KBM-7 (cell line): Measurements from ENCODE around the gene RIMS3.

ENCODE experiments used
- DNase-seq: peaks from one replicate; pipeline ENCODE4 v3.0.0-alpha.2; 2015
- in situ Hi-C: fragments of 300-500 bp; cut with MboI; formaldehyde crosslinking; loops from 2 replicates; pipeline ENCODE4 v1.14.3; 2020; ENCODE audit warnings: low sequenced_read_pairs, low pct_unique_long_range_greater_than_20kb, mixed read lengths

RIMS3 gene

DNA sequence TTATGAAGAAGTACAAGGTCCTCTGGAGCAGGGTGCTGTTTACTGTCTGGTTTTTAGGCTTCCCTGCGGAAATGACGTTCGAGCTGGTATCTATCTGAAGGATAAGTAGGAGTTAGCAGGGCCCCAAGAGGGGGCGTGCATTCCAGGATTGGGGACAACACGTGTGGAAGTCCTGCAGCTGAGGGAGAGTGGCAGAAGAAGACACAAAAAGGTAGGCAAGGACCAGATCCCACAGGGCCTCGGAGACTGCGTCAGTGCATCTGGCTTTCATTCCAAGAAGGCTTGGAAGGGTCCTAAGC, 5.9 kb downstream of the RIMS3 start:
- DNase-seq = no peak
- in situ Hi-C loops = no loop called here

DNA sequence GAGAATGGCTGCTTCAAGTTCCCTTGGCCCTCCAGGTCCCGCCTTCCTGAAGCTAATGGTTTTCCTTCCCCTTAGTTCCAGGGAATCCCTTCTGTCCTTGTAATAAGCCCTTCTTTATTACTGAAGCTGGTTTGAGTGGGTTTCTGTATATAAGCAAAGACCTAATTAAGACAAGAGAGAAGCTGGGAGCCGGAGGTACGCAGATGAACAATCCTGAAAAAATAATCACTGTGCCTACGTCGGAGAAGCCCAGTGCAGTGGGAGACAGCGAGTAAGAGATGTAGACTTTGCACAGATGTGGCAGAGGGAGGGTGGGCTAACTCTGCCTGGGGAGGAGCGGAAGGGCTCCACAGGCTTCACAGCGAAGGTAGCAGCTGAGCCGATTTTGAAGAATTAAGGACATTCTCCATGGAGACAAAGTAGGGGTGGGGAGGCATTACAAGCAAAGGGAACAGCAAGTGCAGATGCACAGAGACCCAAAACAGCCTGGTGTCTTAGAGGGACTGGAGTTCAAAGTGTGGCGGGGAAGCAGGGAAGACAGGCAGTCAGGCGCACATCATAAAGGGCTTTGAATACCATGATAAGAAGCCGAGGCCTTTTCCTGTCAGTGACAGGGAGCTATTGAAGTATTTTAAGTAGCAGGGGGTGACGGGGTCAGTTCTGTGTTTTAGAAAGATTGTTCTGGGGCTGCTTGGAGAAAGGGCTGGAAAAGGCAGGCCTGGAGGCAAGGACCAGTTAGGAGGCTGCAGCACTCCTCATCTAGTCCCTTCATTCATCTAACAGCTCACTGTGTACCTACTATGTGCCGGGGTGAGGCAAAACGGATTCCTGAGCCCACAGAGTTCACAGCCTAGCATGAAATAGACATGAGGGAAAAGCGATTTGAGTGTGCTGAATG, 6.5 kb downstream of the RIMS3 start:
- in situ Hi-C loops = no loop called here
- DNase-seq = no peak

DNA sequence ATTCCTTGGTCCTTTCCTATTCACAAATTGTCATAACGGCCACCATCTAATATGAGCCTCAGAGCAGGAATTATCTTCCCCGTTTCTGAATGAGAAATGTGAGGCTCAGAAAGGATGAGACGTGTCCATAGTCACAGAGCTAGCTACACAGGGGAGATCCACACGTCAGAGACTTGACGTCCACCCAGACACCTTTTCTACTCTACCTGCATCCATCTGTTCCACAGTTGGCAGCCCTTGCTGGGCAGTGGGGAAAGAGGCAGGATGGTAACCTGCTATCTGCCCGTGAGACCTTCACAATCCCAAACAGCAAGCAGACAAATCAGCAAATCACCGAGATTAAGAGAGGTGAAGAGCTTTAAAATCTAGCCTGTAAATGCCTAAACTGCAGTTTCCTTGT, 8.4 kb downstream of the RIMS3 start:
- no peak for DNase-seq
- in situ Hi-C loops = no loop called here

DNA sequence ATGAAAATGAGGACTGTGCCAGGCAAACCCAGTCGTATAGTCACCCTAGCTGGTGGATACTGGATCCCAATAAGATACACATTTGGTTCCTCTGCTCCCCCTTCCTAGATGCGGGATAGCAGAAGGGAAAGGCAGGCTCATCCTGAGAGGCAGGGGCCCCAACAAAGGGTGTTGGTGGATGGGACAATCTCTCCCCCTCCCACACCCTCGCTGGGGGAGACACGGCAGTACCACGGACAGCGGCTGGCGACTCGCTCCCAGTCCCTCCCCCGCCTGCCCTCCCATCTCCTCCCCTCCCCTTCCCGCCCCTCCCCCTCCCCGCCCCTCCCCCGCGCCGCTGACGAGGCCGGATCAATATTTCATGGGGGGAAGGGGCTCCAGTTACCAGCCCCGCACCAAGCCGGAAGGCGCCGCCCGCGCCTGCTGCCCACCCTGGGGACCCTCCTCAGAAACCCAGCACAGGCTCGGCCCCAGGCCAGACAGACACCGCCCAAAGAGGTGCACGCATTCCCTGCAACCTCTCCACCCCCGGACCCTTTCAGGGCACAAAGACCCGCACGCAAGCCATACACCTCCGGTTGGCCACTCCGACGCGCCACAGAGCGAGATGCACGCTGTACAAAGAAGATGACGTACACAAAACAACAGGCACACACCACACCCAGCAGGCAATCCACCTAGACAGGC, 11.5 kb downstream of the RIMS3 start:
- in situ Hi-C loops = no loop called here
- DNase-seq = no peak

DNA sequence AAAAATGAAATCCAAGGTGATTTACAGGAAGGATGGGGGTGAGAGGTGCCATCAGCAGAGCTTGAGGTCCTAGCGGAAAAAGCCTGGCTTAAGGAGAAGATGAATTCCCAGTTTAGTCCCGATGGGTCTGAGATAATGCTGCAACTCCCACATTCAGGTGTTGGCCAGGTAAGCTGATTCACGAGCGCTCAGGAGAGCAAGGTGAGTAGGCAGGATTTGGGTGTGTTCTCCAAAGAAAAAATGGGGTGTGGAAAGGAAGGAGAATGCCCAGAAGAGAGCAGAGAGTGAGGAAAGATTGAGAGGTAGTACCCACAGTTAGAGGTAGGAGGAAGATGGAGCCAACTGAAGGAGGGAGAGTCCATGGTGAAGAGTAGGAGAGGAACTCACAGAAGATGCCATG, 12.5 kb downstream of the RIMS3 start:
- in situ Hi-C loops = no loop called here
- no peak for DNase-seq

DNA sequence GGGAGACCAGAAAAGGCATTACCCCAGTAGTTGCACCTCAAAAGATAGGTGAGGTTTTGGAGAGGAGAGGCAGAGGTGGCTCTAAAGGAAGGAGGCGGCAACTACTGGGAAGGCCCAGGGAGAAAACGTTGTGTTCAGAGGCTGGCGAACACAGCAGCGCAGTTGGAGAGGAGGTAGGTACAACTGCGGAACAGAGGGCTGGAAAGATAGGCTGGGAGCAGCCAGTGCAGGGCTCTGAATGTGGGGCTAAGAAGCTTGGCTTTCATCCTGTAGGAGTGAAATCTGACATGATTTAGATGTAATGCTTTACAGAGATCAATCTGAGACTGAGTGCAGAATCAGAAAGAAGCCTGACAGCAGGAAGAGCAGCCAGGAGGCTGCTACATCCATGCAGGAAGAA, 13.0 kb downstream of the RIMS3 start:
- in situ Hi-C loops = no loop called here
- no peak for DNase-seq

DNA sequence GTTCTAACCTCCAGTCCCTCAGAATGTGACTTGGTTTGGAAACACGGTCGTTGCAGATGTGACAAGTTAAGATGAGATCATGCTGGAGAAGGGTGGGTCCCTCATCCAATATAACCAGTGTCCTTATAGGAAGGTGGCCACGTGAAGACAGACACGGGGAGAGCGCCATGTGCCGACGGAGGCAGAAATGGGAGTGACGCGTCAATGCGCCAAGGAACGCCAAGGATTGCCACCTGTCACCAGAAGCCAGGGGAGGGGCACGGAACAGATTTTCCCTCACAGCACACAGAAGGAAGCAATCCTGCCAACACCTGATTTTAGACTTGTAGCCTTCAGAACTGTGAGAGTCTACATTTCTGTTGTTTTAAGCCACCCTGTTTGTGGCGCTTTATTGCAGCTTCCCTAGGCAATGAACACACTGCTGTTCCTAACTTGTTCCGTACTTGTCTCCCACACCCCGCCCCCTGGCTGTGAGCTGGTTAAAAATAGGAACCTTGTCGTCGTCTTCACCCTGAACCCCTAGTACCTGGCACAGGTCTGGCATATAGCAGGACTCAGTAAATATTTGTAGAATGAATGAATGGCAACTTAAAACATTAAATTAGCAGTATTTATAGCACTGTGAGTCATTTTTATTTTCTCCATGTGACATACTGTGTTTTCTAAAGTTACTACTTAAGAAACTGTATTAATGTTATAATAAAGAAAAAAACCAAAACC, 14.2 kb downstream of the RIMS3 start:
- DNase-seq = peak; percentile 27
- in situ Hi-C loops = no loop called here

DNA sequence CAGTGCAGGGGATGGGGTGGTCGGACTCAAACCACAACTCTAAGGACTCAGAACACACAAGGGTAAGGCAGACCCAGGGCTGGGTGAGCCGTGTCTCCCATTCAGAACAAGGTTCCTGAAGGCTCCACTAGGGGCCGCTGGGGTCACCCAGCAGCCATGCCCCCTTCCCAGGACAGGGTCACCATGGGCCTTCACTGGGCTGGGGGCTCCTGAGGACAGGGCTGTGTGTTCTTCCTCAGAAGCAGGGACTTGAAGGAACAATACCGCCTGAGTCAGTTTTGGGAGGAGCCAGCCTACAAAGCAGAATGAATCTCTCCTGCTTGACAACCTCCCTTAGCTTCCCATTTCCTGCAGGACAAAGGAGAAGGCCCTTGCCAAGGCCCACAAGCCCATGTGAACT, 15.4 kb downstream of the RIMS3 start:
- DNase-seq = peak; percentile 32
- in situ Hi-C loops = no loop called here

DNA sequence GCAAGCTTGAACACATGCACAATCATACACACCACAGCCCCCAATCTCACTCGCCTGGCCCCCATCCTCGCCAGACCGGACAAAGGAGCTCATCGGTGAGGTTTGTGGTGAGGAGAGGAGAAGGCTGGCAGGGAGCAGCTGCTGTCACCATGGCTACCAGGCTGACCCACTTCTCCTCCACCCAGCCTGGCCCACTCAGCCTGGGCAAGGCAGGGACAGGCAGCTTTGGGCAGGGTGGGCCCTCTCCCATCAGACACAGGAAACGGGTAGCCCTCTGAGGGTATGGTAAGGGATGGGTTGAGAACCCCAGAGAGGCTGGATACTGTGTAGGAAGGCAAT, 15.9 kb downstream of the RIMS3 start:
- in situ Hi-C loops = loop anchor here (25.0 kb wide), 1 partner anchor 88 kb away; no protein-coding TSS in a partner anchor
- DNase-seq = no peak

DNA sequence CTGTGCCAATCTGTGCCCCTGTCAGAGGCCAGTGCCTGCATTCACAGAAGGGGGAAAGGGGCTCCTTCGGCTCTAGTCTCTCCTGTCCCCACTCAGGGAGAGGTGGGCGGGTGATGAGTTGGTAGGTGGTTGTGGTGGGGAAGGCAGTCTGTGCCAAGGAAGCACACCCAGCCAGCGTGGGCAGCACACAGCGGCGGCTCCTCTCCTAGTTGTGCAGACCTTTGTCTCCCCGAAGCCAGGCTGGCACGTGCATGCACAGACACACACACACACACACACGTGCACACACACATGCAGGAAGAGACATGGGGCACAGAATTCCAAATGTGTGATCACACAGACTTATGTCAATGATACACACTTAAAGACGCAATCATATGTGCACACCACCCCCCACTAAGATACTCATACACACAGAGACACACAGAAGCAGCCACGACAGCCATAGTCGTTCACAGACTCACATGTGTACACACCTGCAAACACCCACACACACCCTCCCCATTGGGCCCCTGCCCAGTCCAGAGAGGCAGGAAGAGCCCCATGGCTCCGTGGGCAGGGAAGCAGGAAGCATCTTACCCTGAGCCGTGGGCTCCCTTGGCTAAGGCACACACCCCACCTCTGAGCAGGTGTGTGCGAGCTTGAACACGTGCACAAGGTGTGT, 16.4 kb downstream of the RIMS3 start:
- no peak for DNase-seq
- in situ Hi-C loops = loop anchor here (25.0 kb wide), 1 partner anchor 88 kb away; no protein-coding TSS in a partner anchor

DNA sequence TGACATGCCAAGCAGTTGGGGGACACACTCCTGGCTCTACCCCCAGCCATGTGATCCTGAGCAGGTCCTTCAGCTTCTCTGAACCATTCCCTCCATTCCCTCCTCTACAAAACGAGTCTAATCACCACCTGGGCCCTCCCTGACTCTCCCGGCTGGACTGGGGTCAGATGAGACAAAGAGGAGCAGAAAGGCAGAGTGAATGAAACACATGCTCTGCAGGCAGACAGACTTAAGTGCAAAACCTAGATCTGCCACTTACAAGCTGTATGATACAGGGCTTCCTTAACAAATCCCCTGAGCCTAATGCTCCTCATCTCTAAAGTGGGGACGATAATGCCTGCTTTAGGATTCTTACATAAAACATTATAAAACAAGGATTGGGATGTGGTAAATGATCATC, 17.3 kb downstream of the RIMS3 start:
- DNase-seq = no peak
- in situ Hi-C loops = loop anchor here (25.0 kb wide), 1 partner anchor 89 kb away; no protein-coding TSS in a partner anchor

DNA sequence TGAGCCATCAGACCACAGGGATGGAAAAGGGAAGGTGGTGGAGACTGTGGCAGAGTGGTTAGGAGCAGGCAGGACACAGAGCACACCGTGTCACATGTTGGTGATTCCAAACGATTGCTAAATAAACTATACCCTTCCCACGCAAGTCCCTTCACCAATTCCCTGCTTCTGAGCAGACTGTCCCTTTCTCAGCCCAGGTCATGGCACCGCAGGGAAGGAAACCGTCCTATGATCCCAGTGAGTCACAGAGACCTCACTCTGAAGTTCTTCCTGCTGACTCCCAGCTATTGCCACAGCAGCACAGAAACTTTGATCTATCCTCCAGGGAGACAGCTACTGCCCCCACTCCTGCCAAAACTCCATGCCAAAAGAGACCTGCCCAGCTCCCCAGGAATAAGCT, 19.2 kb downstream of the RIMS3 start:
- in situ Hi-C loops = loop anchor here (25.0 kb wide), 1 partner anchor 91 kb away; no protein-coding TSS in a partner anchor
- DNase-seq = no peak

DNA sequence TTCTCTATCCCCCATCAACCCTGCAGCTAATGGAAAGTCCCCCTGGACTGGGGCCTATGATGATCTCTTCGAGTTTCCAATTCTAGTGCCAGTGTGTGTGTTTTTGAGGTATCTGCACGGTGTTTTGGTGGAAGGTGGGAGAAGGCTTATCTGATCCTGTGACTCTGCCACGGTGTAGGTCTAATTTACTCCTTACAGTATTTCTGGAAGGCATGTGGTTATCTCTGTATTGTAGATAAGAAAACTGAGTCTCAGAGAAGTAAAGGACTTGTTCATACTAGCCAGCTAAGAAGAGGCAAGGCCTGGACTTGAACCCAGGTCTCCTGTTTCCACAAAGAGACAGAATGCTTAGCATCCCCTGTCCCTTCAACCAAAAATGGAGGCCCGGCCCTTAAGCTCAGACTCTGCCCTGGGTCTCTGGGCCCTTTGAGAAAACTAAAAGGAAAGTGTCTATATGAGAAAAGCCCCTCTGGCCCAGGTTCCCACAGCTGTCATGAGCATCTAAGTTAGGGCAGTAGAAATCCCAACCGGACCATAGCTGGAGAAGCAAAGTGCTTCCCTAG, 20.3 kb downstream of the RIMS3 start:
- no peak for DNase-seq
- in situ Hi-C loops = loop anchor here (25.0 kb wide), 1 partner anchor 92 kb away; no protein-coding TSS in a partner anchor

DNA sequence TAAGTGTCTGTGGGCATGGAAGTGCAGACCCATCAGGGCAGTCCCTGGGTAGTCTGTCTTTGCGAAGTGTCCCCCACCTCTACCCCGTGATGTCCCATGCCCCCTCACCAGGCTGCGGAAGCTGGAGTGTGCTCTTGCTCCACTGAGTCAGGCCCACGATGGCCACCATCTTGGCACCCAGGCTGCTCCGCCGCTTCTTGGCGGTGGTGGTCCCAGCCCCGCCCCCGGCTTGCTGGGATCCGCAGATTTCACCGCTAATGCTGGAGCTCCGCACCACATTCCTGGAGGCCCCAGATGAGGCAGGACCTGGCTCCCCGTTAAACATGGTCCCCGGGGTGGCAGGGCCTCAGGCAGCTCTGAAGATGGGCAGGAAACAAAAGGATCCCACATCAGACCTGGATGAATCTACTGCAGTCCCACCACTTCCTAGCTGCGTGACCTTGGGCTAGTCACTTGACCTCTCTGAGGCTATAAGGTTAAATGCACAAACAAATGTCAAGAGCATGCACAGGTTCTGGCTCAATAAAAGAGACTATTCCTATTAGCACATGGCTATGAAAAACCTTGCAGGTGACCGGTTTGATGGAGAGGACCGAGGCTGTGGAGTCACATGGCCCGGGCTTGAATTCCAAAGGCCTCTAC, 23.8 kb downstream of the RIMS3 start:
- DNase-seq = no peak
- in situ Hi-C loops = loop anchor here (25.0 kb wide), 1 partner anchor 96 kb away; no protein-coding TSS in a partner anchor

DNA sequence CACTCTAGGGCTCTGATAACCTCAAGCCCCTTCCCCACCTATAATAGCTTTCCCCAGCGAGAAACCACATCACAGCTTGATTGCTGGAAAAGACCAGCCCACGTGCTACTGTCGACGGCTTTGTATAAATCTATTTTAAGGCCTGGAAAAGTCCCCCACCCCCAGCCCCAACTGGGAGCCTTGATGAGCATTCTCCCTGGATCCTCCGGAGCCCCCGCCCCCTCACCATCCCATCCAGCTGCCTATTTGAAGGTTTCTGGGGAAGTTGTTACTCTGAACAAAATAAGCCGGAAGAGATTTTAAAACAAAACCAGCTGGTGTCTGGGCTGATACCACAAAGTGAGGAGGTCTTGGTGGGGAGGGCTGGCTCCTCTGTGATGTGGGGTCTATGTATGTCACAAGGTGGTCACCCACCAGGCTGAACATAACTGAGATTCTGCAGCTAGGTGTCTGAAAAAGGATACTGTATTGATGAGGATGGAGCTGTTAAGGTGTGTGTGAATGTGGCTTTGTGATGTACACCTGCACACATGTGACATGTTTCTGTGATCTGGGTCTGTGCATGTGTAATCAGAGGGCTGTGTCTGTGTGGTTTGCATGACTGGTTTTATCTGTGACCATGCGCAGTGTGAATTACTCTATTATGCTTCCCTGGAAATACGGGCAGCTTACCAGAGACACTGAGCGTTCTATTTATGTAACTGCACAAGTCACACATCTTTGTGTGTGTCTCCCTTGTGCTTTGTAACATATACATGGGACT, 25.0 kb downstream of the RIMS3 start:
- in situ Hi-C loops = loop anchor here (25.0 kb wide), 1 partner anchor 97 kb away; no protein-coding TSS in a partner anchor

DNA sequence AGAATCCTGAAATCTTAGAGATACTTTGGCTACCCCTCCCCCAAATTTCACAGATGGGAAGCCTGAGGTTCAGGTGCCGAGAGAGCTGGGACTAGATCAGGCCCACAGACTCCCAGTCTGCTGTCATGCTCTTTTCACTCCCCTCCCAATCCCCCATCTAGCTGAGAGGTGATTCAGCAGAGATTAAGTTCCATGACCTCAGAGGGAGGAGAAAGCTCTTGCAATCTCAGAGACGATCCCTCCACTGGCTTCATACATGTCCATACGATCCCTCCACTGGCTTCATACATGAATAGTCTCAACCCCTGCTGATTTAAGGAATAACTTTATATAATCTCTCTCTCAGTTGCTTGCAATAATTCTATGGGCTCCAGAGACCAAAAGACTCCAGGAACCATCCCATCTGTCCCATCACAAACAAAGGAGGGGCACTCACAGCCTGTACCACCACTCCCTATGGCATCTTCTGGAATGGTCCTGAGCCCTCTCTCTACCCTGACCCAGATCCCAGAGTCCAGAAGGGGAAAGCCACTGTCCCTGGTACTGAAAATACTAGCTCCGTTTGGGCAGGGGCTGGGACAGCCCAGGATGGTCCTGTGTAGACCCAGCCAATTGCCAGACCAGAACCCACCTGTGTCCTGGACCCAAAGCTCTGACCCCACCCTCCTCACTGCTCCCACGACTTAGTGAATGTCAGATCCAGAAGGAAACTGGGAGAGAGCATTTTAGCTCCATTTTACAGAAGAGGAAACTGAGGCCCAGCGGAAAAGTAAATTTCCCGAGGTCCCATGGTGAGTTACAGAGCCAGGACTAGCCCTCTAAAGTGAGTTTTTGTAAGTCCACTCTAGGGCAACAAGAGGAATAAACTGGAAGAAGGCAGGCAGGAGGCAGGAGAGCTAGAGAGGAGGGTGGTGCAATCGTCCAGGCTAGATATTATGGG, 27.1 kb downstream of the RIMS3 start:
- in situ Hi-C loops = loop anchor here (25.0 kb wide), 1 partner anchor 99 kb away; no protein-coding TSS in a partner anchor
- DNase-seq = no peak

More for the DNA sequence above, 25.0 kb downstream of the RIMS3 start:
- DNase-seq = no peak
